GM23248 (cell line): ENCODE measurements around the gene HOPX.

Experiments
- EZH2 ChIP-seq: fragments of 200-600 bp; sonication (generic); IDR thresholded peaks from 2 replicates; pipeline ENCODE4 v1.6.1; 2018; ENCODE audit warnings: antibody characterized with exemption, mild to moderate bottlenecking; ENCODE audit not compliant: insufficient read depth, poor library complexity, severe bottlenecking
- EZH2phosphoT487 ChIP-seq: fragments of 200-600 bp; sonication (generic); IDR thresholded peaks from 2 replicates; pipeline ENCODE4 v1.6.1; 2018; ENCODE audit warnings: antibody characterized with exemption, moderate library complexity, mild to moderate bottlenecking, low read depth; ENCODE audit not compliant: insufficient read depth

DNA sequence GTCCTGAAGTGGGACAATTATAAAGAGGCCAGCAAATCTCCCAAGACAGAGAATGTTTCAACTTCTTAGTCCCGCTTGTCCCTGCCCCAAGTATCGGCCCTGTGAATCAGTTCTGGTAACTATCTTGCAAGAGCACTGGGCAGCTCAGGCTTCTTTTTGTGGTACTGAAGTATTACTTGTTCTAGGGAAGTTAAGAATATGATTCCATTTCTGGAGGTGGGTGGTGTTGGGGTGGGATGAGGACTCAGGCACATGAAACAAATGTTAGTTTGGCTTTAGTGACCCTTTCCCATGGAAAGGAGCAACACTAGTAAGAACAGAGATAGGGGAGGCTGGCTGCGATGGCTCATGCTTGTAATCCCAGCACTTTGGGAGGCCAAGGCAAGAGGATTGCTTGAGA is 28.9 kb downstream of the HOPX start:
- TF ChIP-seq EZH2 = no peak
- TF ChIP-seq EZH2phosphoT487 = no peak
